GM12878 (cell line): ENCODE data around the gene BRF1. TPM values are rescaled to one million over a fixed set of nuclear protein-coding genes. Genes with fewer than 3 reads are reported as not detected.

Experiments
- ATAC-seq: fragments of 200-7000 bp; cut with Tn5 transposase; 3 replicates; pipeline ENCODE4 v1.9.1; 2020; ENCODE audit warnings: mild to moderate bottlenecking, moderate library complexity
- BruUV-seq: library from RNA; stranded (reverse); fragments of 400-500 nt; replicated peaks from 2 replicates; lab custom pipeline; 2021; lab: Mats Ljungman, UMichigan
- CTCF ChIA-PET: fragments of 300-600 bp; sonication (Branson Sonifier 250); formaldehyde crosslinking; extraction: SDS; loops from one replicate; lab custom pipeline; 2021; ENCODE audit warnings: inconsistent platforms; lab: Yijun Ruan, JAX
- POLR2A ChIA-PET: fragments of 350-600 bp; formaldehyde crosslinking; extraction: SDS; loops from one replicate; lab custom pipeline; 2021; ENCODE audit warnings: inconsistent platforms; lab: Charles Lee
- RAD21 ChIA-PET: fragments of 300-600 bp; sonication (Branson Sonifier 250); formaldehyde crosslinking; loops from one replicate; lab custom pipeline; 2023; ENCODE audit warnings: antibody characterized with exemption; ENCODE audit not compliant: unreplicated experiment; lab: Charles Lee
- SMC1A ChIA-PET: fragments of 300-600 bp; sonication (Branson Sonifier 250); formaldehyde crosslinking; loops from one replicate; lab custom pipeline; 2023; ENCODE audit not compliant: unreplicated experiment, uncharacterized antibody; lab: Charles Lee
- DNase-seq: peaks from one replicate; pipeline ENCODE4 v3.0.0-alpha.2; 2011; ENCODE audit warnings: low read depth, low spot score
- FAIRE-seq: peaks from 3 replicates; lab custom pipeline; 2011; peaks lifted over from hg19 to GRCh38; lab: Jason Lieb, UNC
- H2AFZ ChIP-seq: 2 replicates; pipeline ENCODE4 v1.6.0; 2011; ENCODE audit warnings: low read depth, low read length, control low read depth; ENCODE audit not compliant: control insufficient read depth
- H3K27ac ChIP-seq: 2 replicates; pipeline ENCODE4 v1.5.1; 2011; ENCODE audit warnings: control low read depth; ENCODE audit not compliant: control insufficient read depth, insufficient read depth
- H3K27me3 ChIP-seq, 2 experiments: replicated peaks in 1 of 2; 2 replicates each; pipeline versions ENCODE4 v1.6.0 to v1.6.1; 2011; ENCODE audit warnings: low read length in 1 of 2; ENCODE audit not compliant: control insufficient read depth in 2 of 2, insufficient read depth in 2 of 2
- H3K36me3 ChIP-seq, 2 experiments: 2 replicates each; pipeline ENCODE4 v1.5.1; 2011; ENCODE audit warnings: low read length in 1 of 2; ENCODE audit not compliant: control insufficient read depth in 2 of 2, insufficient read depth in 2 of 2
- H3K4me1 ChIP-seq: 2 replicates; pipeline ENCODE4 v1.6.1; 2011; ENCODE audit warnings: mild to moderate bottlenecking, low read length, moderate library complexity, mixed read lengths; ENCODE audit not compliant: control insufficient read depth, insufficient read depth
- H3K4me2 ChIP-seq: 2 replicates; pipeline ENCODE4 v1.6.0; 2011; ENCODE audit warnings: control low read depth; ENCODE audit not compliant: control insufficient read depth, insufficient read depth
- H3K4me3 ChIP-seq: fragments of 200-600 bp; sonication (generic); 2 replicates; pipeline ENCODE4 v1.5.1; 2016
- H3K79me2 ChIP-seq: 2 replicates; pipeline ENCODE4 v1.6.0; 2011; ENCODE audit warnings: low read length; ENCODE audit not compliant: control insufficient read depth, insufficient read depth
- H3K9ac ChIP-seq: 2 replicates; pipeline ENCODE4 v1.8.0; 2011; ENCODE audit warnings: low read length, control low read depth, mixed read lengths; ENCODE audit not compliant: control insufficient read depth, insufficient read depth
- H3K9me3 ChIP-seq: replicated peaks from 3 replicates; pipeline ENCODE4 v1.5.1; 2011; ENCODE audit warnings: mild to moderate bottlenecking, low read length; ENCODE audit not compliant: control insufficient read depth, insufficient read depth
- H4K20me1 ChIP-seq: 2 replicates; pipeline ENCODE4 v1.6.0; 2011; ENCODE audit not compliant: control insufficient read depth, insufficient read depth
- BCLAF1 ChIP-seq: fragments of 450-650 bp; IDR thresholded peaks from 2 replicates; pipeline ENCODE4 v1.6.1; 2017; ENCODE audit warnings: antibody characterized with exemption, mild to moderate bottlenecking, moderate library complexity
- BMI1 ChIP-seq: fragments of 450-650 bp; IDR thresholded peaks from 2 replicates; pipeline ENCODE4 v1.6.1; 2016; ENCODE audit warnings: mild to moderate bottlenecking, moderate library complexity, borderline replicate concordance
- BRCA1 ChIP-seq: IDR thresholded peaks from 2 replicates; pipeline ENCODE4 v1.6.1; 2011; ENCODE audit warnings: low read depth, low read length, improper control_type of control experiment
- CREM ChIP-seq: IDR thresholded peaks from 2 replicates; pipeline ENCODE4 v1.6.1; 2014; ENCODE audit warnings: antibody characterized with exemption, low read depth
- FOXK2 ChIP-seq: fragments of 450-650 bp; IDR thresholded peaks from 2 replicates; pipeline ENCODE4 v1.6.1; 2017; ENCODE audit warnings: mild to moderate bottlenecking, moderate library complexity
- JUND ChIP-seq: IDR thresholded peaks from 2 replicates; pipeline ENCODE4 v1.6.1; 2012; ENCODE audit warnings: low read depth, mild to moderate bottlenecking, low read length, improper control_type of control experiment, moderate library complexity
- MAX ChIP-seq: IDR thresholded peaks from 2 replicates; pipeline ENCODE4 v1.6.1; 2012; ENCODE audit warnings: low read depth, low read length, improper control_type of control experiment
- NFXL1 ChIP-seq: fragments of 450-650 bp; IDR thresholded peaks from 2 replicates; pipeline ENCODE4 v1.6.1; 2017; ENCODE audit warnings: antibody characterized with exemption, mild to moderate bottlenecking, borderline replicate concordance
- NFYA ChIP-seq: IDR thresholded peaks from 2 replicates; pipeline ENCODE4 v1.6.1; 2011; ENCODE audit warnings: low read depth, mild to moderate bottlenecking, low read length, improper control_type of control experiment, borderline replicate concordance
- PAX8 ChIP-seq: fragments of 450-650 bp; IDR thresholded peaks from 2 replicates; pipeline ENCODE4 v1.6.1; 2017; ENCODE audit warnings: mild to moderate bottlenecking, moderate library complexity
- SIX5 ChIP-seq: IDR thresholded peaks from 2 replicates; pipeline ENCODE4 v1.6.1; 2011; ENCODE audit warnings: mild to moderate bottlenecking, low read depth, low read length, moderate library complexity; ENCODE audit not compliant: severe bottlenecking
- SP1 ChIP-seq: IDR thresholded peaks from one replicate; pipeline ENCODE4 v1.6.1; 2011; ENCODE audit warnings: low read depth, low read length
- STAT3 ChIP-seq: IDR thresholded peaks from 2 replicates; pipeline ENCODE4 v1.6.1; 2011; ENCODE audit warnings: low read depth, low read length, improper control_type of control experiment
- TBL1XR1 ChIP-seq: IDR thresholded peaks from 2 replicates; pipeline ENCODE4 v1.6.1; 2012; ENCODE audit warnings: low read depth, low read length, improper control_type of control experiment
- WGBS: methylation state at CpG from one replicate; pipeline ENCODE4 v1.1.6; 2016; ENCODE audit warnings: low lambda C conversion rate; ENCODE audit not compliant: insufficient replicate concordance, insufficient coverage; ENCODE audit errors: missing lambda C conversion rate; 5-methylcytosine and 5-hydroxymethylcytosine counted together
- in situ Hi-C: fragments of 300-500 bp; cut with MboI; formaldehyde crosslinking; loops from 9 replicates; pipeline ENCODE4 v1.14.3; 2018; ENCODE audit warnings: mixed read lengths
- intact Hi-C: fragments of 100-400 bp; cut with micrococcal nuclease; formaldehyde crosslinking; loops from one replicate; pipeline ENCODE4 v1.14.2; 2022; ENCODE audit not compliant: unreplicated experiment
- polyA plus RNA-seq, 11 experiments: library from polyadenylated mRNA; depleted of rRNA in 4 of 11; unstranded in 6 of 11; stranded (reverse) in 5 of 11; fragments of >200 nt; fragmentation: Nextera tagmentation in 4 of 11; fragmentation: Illumina TruSeq in 1 of 11; extraction: Ambion mirVana in 4 of 11; extraction: Trizol in 1 of 11; gene quantifications; 1 replicate in 1 of 11; 2 replicates in 10 of 11; pipeline versions ENCODE4 v1.2.1 to v1.2.3, GENCODE V29; 2011 to 2016; ENCODE audit warnings: inconsistent platforms in 2 of 11, missing spikeins in 2 of 11, low read depth in 1 of 11
- total RNA-seq, 4 experiments: library from RNA; depleted of rRNA in 3 of 4; stranded (reverse); fragments of >200 nt in 3 of 4; fragmentation: Illumina TruSeq in 1 of 4; extraction: Trizol in 1 of 4; gene quantifications; 2 replicates each; pipeline versions ENCODE4 v1.2.1 to v1.2.3, GENCODE V29; 2013 to 2021

BRF1 gene
- total and polyA plus RNA-seq, 10 of the 15 experiments (the other 5 are each of a cell fraction or from before 2014, with no cell fraction given): 0.21 to 33.5 (median 10.7) TPM

DNA sequence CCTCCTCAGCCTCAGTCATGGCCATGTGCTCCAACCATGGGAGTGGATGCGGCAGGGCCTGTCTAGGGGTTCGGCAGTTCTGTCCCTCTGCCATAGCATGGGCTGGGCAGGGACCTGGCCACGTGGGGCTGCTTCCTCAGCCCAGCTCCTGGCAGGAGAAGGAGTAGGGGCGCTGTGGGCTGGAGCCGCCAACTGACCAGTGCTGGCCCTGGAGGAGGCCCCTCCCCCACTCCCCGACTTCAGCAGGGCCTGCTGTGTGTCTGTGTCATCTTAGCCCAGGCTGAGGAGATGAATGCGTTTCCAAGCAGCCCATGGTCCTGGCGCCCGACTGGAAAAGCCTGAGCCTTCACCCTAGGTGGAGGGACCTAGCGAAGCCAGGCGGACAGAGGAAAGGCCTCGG is 11.0 kb upstream of the BRF1 start (continued):
- no peak for TF ChIP-seq BRCA1

- intact Hi-C loops: no loop called here
- no TSS peak for BruUV-seq
- Histone ChIP-seq H3K9ac (no peak overlapping the region), H3K27ac (no peak overlapping the region), H3K36me3 (no peaks in the 10 kb centered on the region), H3K4me3 (no peak overlapping the region), H4K20me1 (no peaks in the 10 kb centered on the region), H3K79me2 (no peaks in the 10 kb centered on the region)
- DNase-seq: no peak
- no peak for FAIRE-seq
- in situ Hi-C loops: no loop called here
- ATAC-seq: no peak
- SMC1A ChIA-PET: no interaction called here
- TF ChIP-seq NFYA: no peak
- TF ChIP-seq STAT3: no peak
- no peak for TF ChIP-seq CREM
- TF ChIP-seq, all 136 proteins: peak for 0
- no peak overlapping the region for H3K4me2 ChIP-seq
- ChIA-PET CTCF (no interaction called here), RAD21 (no interaction called here), POLR2A (no interaction called here)
- H2AFZ ChIP-seq: no peak overlapping the region
- peaks cover 3% of the 10 kb centered on the region for H3K4me1 ChIP-seq
- H3K9me3 ChIP-seq: no peaks in the 10 kb centered on the region
- 79% methylated on average over 8 of the region's 8 CpGs for WGBS
- H3K27me3 ChIP-seq: no peaks in the 10 kb centered on the region; a peak in 1 of 4 replicates
These were observed 8.6 kb upstream of the BRF1 start for GRCh38 chr14:105309371-105309770.

DNA sequence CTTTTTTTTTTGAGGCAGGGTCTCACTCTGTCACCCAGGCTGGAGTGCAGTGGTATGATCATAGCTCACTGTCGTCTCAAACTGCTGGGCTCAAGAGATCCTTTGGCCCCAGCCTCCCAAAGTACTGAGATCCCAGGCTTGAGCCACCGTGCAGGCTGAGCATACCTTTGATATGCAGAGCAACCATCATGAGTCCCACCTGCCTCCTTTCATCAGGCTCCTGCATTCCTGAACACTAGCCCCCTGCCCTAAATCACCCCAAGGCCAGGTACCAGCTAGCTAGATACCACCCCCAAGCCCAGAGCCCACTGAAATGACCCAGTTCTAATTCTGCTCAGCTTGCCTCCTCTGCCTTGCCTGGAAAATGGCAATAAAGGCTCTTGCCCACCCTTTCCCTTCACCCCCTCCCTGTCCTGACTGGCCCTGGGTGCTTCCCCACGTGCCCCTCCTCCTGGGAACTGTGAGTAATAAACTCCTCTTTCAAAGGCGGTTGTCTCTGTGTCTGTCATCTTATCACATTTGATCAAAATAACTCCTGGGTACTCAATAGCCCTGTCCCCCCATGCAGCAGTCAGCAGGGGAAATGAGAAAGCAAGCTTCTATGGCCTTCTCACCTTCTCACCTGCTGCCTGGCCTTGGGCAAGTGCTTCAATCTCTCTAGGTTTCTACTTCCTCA is 6.4 kb upstream of the BRF1 start:
- Histone ChIP-seq H3K4me3 (no peak overlapping the region), H2AFZ (no peak overlapping the region), H3K36me3 (no peaks in the 10 kb centered on the region), H4K20me1 (no peaks in the 10 kb centered on the region), H3K4me1 (no peaks in the 10 kb centered on the region), H3K9ac (no peak overlapping the region), H3K27me3 (no peaks in the 10 kb centered on the region; a peak in 1 of 4 replicates), H3K4me2 (no peak overlapping the region), H3K9me3 (no peaks in the 10 kb centered on the region), H3K27ac (no peak overlapping the region), H3K79me2 (no peaks in the 10 kb centered on the region)
- ChIA-PET POLR2A (no interaction called here), RAD21 (no interaction called here), CTCF (interaction anchor here (1.1 kb wide), 1 partner anchor 13 kb away, joined by 3 read pairs; no protein-coding TSS in a partner anchor), SMC1A (no interaction called here)
- intact Hi-C loops: no loop called here
- WGBS: 19% methylated on average over 4 of the region's 4 CpGs
- in situ Hi-C loops: no loop called here
- FAIRE-seq (no peak), ATAC-seq (no peak; the same call in 2 of the 3 replicates), DNase-seq (no peak)
- no TSS peak for BruUV-seq
- TF ChIP-seq TBL1XR1 (no peak), BMI1 (no peak), SIX5 (no peak), FOXK2 (no peak), JUND (no peak), NFXL1 (no peak), PAX8 (no peak), MAX (no peak), SP1 (no peak), BCLAF1 (no peak)
